GM12801 (cell line): ENCODE data around the gene DNAJB9.

Experiments
- TF ChIP-seq, protein P1 (sequence below): IDR thresholded peaks from one replicate; pipeline ENCODE4 v1.5.1; 2011; ENCODE audit warnings: control low read depth; ENCODE audit not compliant: insufficient read length; ENCODE audit errors: extremely low read depth

The DNAJB9 gene

GRCh38 chr7:108578937-108579336 is 9.3 kb downstream of the DNAJB9 start:
- TF ChIP-seq, protein P1, sequence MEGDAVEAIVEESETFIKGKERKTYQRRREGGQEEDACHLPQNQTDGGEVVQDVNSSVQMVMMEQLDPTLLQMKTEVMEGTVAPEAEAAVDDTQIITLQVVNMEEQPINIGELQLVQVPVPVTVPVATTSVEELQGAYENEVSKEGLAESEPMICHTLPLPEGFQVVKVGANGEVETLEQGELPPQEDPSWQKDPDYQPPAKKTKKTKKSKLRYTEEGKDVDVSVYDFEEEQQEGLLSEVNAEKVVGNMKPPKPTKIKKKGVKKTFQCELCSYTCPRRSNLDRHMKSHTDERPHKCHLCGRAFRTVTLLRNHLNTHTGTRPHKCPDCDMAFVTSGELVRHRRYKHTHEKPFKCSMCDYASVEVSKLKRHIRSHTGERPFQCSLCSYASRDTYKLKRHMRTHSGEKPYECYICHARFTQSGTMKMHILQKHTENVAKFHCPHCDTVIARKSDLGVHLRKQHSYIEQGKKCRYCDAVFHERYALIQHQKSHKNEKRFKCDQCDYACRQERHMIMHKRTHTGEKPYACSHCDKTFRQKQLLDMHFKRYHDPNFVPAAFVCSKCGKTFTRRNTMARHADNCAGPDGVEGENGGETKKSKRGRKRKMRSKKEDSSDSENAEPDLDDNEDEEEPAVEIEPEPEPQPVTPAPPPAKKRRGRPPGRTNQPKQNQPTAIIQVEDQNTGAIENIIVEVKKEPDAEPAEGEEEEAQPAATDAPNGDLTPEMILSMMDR, result no peak

DNA sequence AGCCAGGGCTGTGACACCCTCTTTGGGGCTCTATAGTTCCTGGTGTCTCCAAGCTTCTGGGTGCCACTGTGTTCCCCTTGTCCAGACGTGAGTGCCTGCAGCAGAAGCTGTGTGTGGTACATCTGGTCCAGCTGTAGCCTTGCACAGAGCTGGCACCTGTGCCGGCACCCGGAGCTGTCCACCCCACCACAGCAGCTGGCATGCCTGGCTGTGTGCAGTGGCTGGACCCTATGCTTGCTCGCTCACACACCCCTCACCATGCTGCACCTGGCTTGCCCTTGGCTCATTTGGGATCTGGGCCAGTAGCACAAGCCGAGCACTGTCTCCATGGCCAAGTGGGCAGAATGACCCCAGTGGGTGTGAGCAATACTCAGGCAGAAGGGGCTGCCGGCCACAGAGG is 10.6 kb downstream of the DNAJB9 start:
- TF ChIP-seq, protein P1, result no peak

- TF ChIP-seq, protein P1, result no peak
These were observed 12.2 kb downstream of the DNAJB9 start for GRCh38 chr7:108581655-108582491.

GRCh38 chr7:108584211-108584610 is 14.5 kb downstream of the DNAJB9 start:
- TF ChIP-seq, protein P1, result no peak

GRCh38 chr7:108585843-108586242 is 16.2 kb downstream of the DNAJB9 start:
- TF ChIP-seq, protein P1, result no peak

DNA sequence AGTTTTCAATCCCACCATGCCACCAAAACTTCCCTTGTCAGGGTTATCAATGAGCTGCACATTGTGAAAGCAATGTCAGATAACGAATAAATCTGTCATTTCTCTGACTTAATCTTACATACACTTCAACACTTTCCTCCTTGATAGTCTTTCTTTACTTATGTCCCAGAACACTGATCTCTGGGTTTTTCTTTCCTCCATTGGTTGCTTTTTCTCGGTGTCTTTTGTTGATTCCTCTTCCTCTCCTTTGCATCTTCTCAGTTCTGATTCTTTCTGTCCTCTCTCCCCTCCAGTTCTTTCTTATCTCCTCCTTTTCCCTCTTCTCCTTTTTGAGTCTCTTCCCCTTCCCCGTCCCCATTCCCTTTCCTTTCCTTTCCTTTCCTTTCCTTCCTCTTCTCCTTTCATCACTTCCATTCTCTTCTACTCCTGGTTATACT is 16.6 kb downstream of the DNAJB9 start:
- TF ChIP-seq, protein P1, result no peak

- TF ChIP-seq, protein P1, result no peak
These were observed 19.5 kb downstream of the DNAJB9 start for GRCh38 chr7:108589199-108589598.
